NCI-H1930 (cell line): Measurements from ENCODE around the gene DSE.

Source experiments
- DNase-seq, 2 experiments: peaks; one replicate each; lab custom pipeline; 2025; lab: John Stamatoyannopoulos, UW

Gene DSE

DNA sequence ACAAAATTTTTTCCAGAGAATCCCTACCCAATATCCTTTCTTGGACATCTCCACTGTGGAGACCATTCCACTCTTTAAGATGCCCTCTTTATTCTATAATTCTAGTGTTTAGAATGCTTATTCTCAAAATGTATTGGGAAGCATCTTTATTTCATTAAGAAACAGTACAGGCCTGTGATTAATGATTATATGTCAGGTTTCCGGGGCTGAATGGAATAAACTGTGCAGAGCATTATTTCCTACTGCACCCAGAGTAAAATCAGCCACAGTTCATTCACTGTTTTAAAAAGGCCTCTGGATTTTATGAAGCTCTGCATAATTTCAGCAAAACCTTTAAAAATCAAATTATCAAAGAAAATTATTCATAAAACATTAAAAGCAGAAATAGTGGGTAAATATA lies 42.6 kb downstream of the DSE start:
- DNase-seq: no peak

- no peak for DNase-seq
Measured at GRCh38 chr6:116417661-116418060, 46.9 kb downstream of the DSE start.

- DNase-seq: no peak
Measured at GRCh38 chr6:116419069-116419786, 48.5 kb downstream of the DSE start.

GRCh38 chr6:116420341-116420740 lies 49.6 kb downstream of the DSE start:
- DNase-seq: no peak

DNA sequence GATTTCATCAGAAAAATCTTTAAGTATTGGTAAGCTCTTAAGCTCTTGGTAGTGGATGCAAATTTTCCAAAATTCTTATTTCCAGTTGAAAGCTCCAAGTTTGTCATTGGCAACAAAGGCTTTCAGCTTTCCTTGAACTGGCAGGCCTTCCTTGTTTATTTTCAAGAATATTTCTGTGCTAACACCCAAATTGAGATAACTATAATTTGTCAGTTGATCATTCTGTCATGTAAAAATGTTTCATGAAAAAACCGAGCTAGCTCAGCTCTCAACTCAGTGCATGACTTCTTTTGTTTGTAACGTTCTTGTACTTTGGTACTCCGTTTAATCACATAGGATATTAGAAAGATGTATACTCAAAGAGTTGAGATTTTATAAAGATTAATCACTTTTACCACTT lies 51.5 kb downstream of the DSE start:
- no peak for DNase-seq

- no peak for DNase-seq
Measured at GRCh38 chr6:116424001-116424400, 53.3 kb downstream of the DSE start.

- DNase-seq: no peak
Measured at GRCh38 chr6:116426551-116426950, 55.8 kb downstream of the DSE start.

GRCh38 chr6:116429111-116429510 lies 58.4 kb downstream of the DSE start:
- DNase-seq: no peak

DNA sequence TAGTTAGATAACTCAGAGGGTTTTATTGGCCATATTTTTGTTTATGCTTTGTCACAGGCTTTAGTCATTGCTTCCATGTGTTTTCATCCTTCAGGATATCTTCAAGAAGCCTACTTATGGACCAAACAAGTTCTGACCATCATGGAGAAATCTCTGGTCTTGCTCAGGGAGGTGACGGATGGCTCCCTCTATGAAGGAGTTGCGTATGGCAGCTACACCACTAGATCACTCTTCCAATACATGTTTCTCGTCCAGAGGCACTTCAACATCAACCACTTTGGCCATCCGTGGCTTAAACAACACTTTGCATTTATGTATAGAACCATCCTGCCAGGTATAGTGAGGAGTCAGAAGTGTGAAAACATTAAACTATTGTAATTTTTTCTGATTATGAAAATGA lies 60.1 kb downstream of the DSE start:
- DNase-seq: no peak

- no peak for DNase-seq
Measured at GRCh38 chr6:116431964-116432595, 61.3 kb downstream of the DSE start.

DNA sequence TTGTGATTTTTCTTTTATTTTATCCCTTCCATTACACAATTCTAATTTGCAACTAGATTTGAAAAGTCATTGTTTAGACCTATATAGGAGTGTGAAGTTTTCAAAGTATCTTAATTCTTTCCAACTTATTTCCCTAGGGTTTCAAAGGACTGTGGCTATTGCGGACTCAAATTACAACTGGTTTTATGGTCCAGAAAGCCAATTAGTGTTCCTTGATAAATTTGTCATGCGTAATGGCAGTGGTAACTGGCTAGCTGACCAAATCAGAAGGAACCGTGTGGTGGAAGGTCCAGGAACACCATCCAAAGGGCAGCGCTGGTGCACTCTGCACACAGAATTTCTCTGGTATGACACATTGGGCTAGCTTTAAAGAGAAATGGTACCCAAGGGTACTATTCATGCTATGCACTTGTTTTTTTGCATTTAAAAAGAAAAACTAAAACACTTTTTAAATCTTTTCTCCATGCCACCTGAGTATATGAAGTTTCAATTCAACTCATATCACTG lies 62.5 kb downstream of the DSE start:
- DNase-seq: no peak

DNA sequence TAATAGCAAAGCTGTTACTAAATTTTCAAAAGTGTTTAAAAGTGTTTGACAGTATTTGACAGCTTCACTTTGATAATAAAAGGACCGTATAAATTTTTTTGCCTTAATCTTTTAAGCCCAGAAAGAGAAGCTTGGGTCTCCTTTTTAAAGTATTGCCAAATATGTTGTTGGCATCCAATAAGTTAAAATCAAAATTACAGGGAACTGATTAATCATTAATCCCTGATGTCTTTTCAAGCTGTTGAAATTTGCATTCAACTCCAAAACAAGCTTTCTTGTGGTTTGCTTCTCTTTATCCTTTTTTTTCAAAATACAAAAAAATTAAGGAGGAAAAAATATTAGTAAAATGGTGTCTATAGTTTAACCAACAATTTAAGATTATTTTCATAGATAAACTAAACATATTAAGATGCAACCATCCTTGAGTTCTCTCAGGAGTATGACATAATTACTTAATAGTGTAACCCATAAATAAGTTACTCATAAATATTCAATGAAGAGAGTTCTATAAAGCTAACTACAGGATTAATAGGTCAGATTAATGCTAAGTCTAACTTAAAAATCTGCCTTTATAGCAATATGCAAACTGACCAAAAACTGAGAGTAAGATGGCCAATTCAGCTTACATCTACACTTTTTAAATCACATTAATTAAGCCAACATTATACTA lies 63.4 kb downstream of the DSE start:
- no peak for DNase-seq

GRCh38 chr6:116436586-116436985 lies 65.8 kb downstream of the DSE start:
- DNase-seq: no peak

GRCh38 chr6:116437656-116438055 lies 66.9 kb downstream of the DSE start:
- no peak for DNase-seq

DNA sequence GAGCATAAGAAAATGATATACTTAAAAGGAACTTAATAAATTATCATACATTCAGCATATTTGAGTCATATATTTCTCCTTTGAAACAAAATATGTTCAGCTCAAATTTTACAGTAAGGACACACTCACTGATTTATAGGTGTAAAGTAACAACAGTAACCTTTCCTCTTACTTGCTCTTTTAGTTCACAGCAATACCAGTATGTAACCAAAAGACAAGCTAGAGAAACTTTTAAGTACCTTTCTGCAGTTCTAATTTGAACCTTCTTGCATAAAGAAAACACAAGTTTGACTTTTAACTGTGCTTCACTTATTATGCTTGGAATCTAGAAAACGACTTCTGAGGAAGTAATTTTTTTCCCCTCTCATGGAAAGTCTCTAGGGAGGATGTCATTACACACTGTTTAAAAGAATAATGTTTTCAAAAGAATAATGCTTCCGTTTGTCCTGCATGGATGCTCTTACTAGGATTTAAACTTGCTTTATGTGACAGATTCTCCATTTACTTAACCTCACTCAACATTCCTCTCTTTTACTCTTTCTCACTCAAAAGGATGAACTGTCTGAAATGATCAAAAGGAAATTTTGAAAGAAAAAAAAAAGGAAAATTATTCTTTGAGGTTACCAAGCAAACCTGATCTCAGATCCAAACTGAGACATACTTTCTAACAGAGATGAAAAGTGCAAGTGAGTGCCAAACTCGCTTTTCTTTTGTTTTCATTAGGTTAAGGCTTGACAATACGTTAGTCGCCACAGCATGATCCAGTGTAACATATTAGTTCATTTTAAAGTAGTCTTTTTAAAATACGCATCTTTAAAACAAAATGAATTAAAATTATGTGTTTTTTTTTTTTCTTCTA lies 68.1 kb downstream of the DSE start:
- no peak for DNase-seq

DNA sequence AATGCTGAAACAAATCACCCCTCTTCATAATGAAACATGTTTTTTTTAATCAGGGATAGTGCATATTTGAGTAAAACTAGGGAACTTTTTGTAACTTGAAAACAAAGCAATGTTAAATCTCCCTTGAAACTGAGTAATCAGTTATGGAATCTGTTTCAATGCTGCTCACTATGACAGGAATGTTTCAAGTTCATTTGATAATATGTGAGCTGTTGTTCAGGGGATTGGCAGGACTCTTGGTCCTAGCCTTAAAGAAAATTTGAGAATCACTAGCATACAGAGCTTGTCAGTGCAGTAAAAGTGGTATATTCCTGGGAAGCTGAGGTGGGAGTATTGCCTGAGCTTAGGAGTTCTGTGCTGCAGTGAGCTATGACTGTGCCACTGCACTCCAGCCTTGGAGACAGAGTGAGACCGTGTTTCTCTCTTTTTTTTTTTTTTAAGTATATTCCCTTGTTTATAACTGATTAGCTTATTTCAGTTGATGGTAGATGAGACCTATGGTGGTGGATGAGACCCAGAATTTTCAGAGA lies 68.8 kb downstream of the DSE start:
- DNase-seq: no peak

GRCh38 chr6:116443105-116443504 lies 72.4 kb downstream of the DSE start:
- DNase-seq: no peak

GRCh38 chr6:116444092-116444491 lies 73.3 kb downstream of the DSE start:
- no peak for DNase-seq

DNA sequence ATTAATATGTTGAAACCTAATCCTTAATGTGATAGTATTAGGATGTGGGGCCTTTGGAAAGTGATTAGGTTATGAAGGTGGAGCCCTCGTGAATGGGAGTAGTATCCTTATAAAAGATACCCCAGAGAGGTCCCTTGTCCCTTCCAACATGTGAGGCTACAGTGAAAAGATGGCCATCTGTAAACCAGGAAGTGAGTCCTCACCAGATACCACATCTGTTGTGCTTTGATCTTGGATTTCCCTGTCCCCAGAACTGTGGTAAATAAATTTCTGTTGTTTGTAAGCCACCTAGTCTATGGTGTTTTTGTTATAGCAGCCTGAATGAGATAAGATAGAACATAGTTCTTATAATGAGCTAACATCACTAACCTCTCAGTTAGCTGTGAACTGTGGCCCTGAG lies 73.8 kb downstream of the DSE start:
- no peak for DNase-seq

DNA sequence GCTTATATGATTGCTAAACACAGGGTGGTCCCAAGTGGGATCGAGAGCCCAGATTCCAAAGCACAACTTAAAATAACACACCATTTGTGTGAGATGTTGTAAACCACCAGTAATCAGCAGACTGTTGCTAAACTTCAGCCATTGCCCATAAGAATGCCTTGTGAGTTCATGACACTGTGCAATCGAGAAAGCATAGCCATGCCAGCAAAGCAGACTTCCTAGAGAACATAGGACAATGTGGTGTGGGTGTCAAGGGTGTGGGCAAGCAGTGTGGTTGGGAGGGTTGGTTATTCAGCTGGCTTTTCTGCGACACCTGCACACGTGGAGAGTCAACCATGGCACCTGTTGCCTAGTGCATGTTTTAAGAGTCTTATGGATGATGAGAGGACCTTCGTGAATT lies 74.4 kb downstream of the DSE start:
- DNase-seq: no peak

DNA sequence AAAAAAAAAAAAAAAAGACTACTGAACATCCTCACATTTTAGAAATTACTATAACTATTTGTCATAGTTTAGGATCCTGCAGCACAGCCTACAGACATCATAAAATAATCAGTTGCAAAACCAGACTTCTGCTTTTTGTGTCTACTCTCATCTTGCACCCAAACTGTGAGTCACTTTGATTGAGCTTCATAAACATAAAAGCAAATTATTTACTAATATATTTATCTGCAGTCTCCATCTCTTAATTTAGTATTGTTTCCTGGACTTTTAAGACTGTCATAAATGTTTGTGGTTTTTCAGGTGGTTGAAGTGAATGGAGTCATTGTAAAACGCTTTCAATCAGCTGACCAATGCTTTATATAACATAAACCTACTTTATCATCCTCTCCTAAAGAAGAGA lies 75.7 kb downstream of the DSE start:
- no peak for DNase-seq

GRCh38 chr6:116447052-116447451 lies 76.3 kb downstream of the DSE start:
- no peak for DNase-seq
